HUES64 (cell line): ENCODE results near the gene OFD1. TPM values are rescaled to one million over a fixed set of nuclear protein-coding genes. Genes with fewer than 3 reads are reported as not detected.

Source experiments
- H3K27ac ChIP-seq: 2 replicates; pipeline ENCODE4 v1.7.0; 2013; ENCODE audit warnings: low read depth, low read length, inconsistent platforms
- H3K27me3 ChIP-seq: 2 replicates; pipeline ENCODE4 v1.6.1; 2013; ENCODE audit warnings: mild to moderate bottlenecking, low read length; ENCODE audit not compliant: insufficient read depth
- H3K36me3 ChIP-seq: 2 replicates; pipeline ENCODE4 v1.6.1; 2013; ENCODE audit warnings: mild to moderate bottlenecking, low read length; ENCODE audit not compliant: insufficient read depth
- H3K4me1 ChIP-seq: 2 replicates; pipeline ENCODE4 v1.6.1; 2013; ENCODE audit warnings: mild to moderate bottlenecking, low read length, moderate library complexity; ENCODE audit not compliant: insufficient read depth
- H3K4me3 ChIP-seq: 2 replicates; pipeline ENCODE4 v1.5.1; 2013; ENCODE audit warnings: mild to moderate bottlenecking, low read length, moderate library complexity
- H3K9ac ChIP-seq: 2 replicates; pipeline ENCODE4 v1.6.1; 2013; ENCODE audit warnings: mild to moderate bottlenecking, low read depth, low read length
- H3K9me3 ChIP-seq: 2 replicates; pipeline ENCODE4 v1.6.1; 2013; ENCODE audit warnings: low read depth, low read length; ENCODE audit not compliant: insufficient read depth
- WGBS: fragments of 150-250, 120-280 bp; methylation state at CpG from one replicate; pipeline ENCODE4 v1.1.7; 2013; ENCODE audit warnings: missing lambda C conversion rate; 5-methylcytosine and 5-hydroxymethylcytosine counted together
- polyA plus RNA-seq, 2 experiments: library from polyadenylated mRNA; stranded (reverse); fragments of 50-300 nt; gene quantifications; one replicate each; pipeline ENCODE4 v1.2.3, GENCODE V29; 2013

OFD1 gene, protein sequence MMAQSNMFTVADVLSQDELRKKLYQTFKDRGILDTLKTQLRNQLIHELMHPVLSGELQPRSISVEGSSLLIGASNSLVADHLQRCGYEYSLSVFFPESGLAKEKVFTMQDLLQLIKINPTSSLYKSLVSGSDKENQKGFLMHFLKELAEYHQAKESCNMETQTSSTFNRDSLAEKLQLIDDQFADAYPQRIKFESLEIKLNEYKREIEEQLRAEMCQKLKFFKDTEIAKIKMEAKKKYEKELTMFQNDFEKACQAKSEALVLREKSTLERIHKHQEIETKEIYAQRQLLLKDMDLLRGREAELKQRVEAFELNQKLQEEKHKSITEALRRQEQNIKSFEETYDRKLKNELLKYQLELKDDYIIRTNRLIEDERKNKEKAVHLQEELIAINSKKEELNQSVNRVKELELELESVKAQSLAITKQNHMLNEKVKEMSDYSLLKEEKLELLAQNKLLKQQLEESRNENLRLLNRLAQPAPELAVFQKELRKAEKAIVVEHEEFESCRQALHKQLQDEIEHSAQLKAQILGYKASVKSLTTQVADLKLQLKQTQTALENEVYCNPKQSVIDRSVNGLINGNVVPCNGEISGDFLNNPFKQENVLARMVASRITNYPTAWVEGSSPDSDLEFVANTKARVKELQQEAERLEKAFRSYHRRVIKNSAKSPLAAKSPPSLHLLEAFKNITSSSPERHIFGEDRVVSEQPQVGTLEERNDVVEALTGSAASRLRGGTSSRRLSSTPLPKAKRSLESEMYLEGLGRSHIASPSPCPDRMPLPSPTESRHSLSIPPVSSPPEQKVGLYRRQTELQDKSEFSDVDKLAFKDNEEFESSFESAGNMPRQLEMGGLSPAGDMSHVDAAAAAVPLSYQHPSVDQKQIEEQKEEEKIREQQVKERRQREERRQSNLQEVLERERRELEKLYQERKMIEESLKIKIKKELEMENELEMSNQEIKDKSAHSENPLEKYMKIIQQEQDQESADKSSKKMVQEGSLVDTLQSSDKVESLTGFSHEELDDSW
- polyA plus RNA-seq (2013, experiment 1 of 2): 15.6 TPM
- 16.0 TPM for polyA plus RNA-seq (2013, experiment 2 of 2)

DNA sequence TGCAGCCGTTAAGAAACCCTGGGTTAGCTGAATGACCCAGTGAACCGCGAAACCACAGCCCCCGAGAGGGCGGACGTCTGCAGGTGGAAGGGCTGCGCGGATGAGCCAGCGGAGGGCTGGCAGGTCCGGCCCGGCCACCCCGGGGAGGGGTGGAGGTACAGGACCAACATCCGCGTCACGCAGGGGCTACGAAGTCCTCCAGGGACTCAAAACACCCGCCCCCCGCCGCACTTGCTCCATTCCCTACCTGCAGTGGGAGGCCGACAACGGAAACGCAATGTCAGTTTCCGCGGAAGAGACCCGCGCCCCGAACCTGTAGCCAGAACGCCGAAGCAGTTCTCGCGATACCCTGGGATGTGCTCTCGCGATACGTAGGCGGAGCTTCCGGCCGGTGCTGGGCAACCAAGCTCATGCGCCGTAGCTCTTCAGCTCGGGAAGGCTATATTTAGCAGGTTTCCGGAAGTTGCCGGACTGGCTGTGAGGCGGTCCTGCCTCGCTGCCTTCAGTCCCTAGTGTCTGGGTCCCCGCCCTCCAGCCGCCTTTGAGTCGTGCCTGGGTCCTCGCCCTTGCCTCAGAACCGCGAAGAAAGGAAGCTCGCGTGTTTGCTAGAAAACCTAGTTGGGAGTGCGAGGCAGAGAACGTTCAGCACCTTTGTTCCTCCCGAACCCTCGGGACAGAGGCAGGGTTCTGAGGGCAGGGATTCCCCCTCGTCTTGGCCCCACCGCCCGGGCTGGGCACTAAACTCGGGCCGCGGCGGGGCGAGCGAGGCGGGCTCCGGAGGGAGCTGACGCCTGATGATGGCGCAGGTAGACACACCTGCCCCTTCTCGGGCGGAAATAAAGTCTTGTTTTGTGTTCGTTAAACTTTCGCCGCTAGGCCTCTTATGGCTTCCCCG lies at the start of gene OFD1, which contains the start of gene TRAPPC2:
OFD1 (plus strand) TSS at position 471 of the 895 bp plus-strand sequence; CDS start at position 795, 324 bp downstream.
TRAPPC2 (minus strand) TSS at position 343 of the 895 bp plus-strand sequence. CDS start 14,657 bp downstream, outside the sequence.
- peak within 1 kb of the TSS; percentile 98 for H3K9ac ChIP-seq
- WGBS: under 1% methylated on average over 75 of the region's 75 CpGs
- no peaks in the 10 kb centered on the region for H3K27me3 ChIP-seq
- H3K27ac ChIP-seq: peak within 1 kb of the TSS; percentile 99
- H3K4me1 ChIP-seq: peaks cover 4% of the 10 kb centered on the region; the same call in 1 of the 2 replicates
- peak within 1 kb of the TSS; percentile 100 for H3K4me3 ChIP-seq
- H3K9me3 ChIP-seq: no peaks in the 10 kb centered on the region
- peaks cover 39% of the 10 kb centered on the region for H3K36me3 ChIP-seq

DNA sequence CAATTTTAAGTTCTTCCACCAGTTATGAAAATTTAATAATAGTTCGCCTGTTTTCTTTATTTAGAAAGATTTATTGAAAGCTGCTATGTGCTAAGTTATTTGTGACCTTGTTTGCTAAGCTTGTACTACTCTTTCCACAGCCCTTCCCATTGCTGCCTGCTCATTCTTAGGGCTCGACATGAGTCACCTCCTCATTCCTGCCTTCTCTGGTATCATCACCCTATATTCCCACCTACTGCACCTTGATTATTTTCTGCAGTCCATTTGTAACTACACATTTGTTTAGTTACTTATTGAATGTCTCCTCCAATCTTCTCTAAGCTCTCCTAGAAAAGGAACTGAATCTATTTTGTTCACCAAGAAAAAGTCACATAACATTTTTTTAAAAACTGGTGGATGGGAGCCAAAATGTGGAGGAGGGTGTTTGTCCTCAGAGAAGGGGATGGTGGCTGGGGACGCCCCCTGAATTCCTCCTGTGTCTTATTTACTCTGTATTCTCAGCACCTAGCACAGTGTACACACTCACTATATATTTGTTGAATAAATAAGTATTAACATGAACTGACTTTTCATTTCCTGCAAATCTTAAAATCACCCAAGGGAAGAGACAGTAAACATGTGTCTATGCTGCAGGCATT lies 49.3 kb upstream of the OFD1 start:
- 86% methylated on average over 1 of the region's 3 CpGs for WGBS
- Histone ChIP-seq H3K36me3 (no peaks in the 10 kb centered on the region), H3K27me3 (peaks cover 13% of the 10 kb centered on the region), H3K4me3 (no peak overlapping the region), H3K4me1 (no peaks in the 10 kb centered on the region), H3K9ac (no peak overlapping the region), H3K9me3 (no peaks in the 10 kb centered on the region), H3K27ac (no peak overlapping the region)

DNA sequence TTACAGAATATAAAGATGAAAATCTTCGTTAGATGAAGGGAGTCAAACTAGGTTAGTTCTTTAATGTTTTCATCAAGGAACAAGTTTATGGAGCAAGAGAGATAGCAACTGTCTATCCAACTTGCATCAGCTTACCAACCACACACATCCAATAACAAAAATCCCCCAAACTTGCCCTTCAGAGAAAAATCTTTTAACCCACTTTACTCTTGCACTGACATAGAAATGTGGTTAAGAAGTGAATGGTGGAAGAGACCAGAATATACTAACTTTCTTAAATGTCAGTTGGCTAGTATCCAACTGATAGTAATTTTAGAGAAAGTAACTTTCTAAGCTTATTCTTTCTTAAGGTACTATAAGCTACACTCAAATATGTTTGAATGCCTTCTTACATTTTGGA lies 47.3 kb upstream of the OFD1 start:
- Histone ChIP-seq H3K9ac (no peak overlapping the region), H3K9me3 (no peaks in the 10 kb centered on the region), H3K27me3 (peaks cover 13% of the 10 kb centered on the region), H3K36me3 (no peaks in the 10 kb centered on the region), H3K4me3 (no peak overlapping the region), H3K4me1 (peaks cover 5% of the 10 kb centered on the region; the same call in 1 of the 2 replicates), H3K27ac (no peak overlapping the region)
- WGBS: 100% methylated on average over 1 of the region's 1 CpG

DNA sequence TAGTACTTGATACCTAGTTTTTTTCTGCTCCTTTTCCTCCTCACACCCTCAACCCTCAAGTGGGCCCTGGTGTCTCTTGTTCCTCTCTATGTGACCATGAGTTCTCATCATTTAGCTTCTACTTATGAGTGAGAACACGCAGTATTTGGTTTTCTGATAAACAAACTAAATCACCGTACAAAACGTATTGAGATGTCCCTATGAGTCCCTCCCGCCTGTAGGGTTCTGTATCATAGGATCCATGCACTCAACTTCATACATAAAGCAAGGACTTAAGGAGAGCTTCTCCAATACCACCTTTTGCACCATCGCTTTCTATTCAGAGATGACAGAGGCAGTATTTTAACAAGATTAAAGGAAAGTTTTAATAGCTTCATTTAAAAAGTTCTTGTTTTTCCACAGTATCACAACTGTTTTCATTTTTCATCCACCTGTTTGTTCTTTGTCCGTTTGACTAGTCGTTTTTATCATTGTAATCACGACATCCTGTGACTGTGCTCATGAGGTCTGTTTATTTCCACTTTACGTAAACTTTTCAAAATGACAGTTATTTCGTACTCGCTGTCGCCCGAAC lies 46.1 kb upstream of the OFD1 start:
- peaks cover 17% of the 10 kb centered on the region for H3K4me1 ChIP-seq
- peaks cover 13% of the 10 kb centered on the region for H3K27me3 ChIP-seq
- WGBS: 19% methylated on average over 12 of the region's 13 CpGs
- H3K4me3 ChIP-seq: peak overlapping the region; percentile 98
- no peak overlapping the region for H3K9ac ChIP-seq
- no peaks in the 10 kb centered on the region for H3K9me3 ChIP-seq
- H3K36me3 ChIP-seq: no peaks in the 10 kb centered on the region
- H3K27ac ChIP-seq: no peak overlapping the region

DNA sequence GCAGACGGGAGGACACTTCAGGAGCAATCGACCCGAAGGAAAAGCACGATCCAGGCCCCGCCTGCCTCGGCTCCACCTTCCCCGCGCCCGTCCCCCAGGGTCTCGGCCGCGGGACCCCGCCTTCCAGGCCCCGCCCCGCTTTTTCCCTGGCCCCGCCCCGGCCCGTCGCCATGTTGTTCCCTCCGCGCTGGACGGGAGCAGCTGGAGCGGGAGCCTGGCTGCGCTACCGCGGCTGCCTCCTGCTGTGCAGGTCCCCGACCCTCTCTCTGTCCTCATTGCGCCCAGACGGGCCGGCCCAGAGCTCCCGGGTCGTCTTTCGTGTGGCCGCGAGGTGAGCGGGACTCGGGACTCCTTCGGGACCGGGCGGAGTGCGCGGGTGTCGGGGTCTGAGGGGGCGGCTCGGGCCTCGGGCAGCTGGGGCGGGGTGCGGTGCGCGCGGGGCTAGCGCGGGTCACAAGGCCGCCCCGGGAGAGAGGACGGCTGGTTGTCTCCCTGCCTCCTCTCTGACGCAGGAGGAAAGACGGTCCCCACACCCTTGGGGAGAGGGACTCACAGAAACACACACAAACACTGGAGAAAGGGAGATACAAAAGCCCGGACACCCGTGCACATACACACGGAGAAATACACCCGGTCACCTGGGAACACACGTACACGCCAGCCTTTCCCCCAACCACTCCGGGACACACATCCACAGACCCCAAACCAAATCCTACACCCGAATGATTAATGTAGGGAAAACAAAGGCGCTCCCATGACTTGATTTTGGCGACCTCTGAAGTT lies 45.4 kb upstream of the OFD1 start, which contains the start of gene RAB9A:
RAB9A (plus strand) TSS at position 171 of the 783 bp plus-strand sequence. CDS start 19,619 bp downstream, outside the sequence.
- Histone ChIP-seq H3K27ac (peak within 1 kb of the TSS; percentile 81), H3K36me3 (no peaks in the 10 kb centered on the region), H3K4me1 (peaks cover 21% of the 10 kb centered on the region), H3K4me3 (peak within 1 kb of the TSS; percentile 98), H3K9me3 (no peaks in the 10 kb centered on the region), H3K9ac (peak within 1 kb of the TSS; percentile 94), H3K27me3 (peaks cover 13% of the 10 kb centered on the region)
- under 1% methylated on average over 65 of the region's 68 CpGs for WGBS

DNA sequence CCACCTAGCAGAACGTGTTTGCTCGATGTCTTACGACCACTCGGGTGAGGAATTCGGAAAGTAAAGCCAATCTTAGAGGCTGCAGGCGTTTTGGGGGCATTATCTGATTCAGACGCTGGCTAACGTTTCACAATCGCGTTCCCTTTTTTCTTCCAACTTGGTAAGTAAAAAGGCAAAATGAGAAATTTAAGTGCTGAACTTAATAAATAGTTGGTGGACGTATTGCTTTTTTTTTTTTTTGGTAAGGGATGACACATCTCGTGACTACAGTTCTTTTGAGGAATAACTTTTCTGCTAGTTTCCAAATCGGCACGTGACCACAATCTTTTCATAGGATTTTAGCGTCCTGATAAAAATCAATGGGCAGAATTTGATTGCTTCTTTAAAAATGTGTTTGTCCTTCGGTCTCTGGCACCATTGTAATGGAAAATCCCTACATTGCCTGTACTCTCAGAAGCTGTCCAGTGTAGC lies 44.8 kb upstream of the OFD1 start:
- peak overlapping the region; percentile 81; the same call in 1 of the 2 replicates for H3K27ac ChIP-seq
- H3K4me1 ChIP-seq: peaks cover 25% of the 10 kb centered on the region
- WGBS: under 1% methylated on average over 15 of the region's 16 CpGs

DNA sequence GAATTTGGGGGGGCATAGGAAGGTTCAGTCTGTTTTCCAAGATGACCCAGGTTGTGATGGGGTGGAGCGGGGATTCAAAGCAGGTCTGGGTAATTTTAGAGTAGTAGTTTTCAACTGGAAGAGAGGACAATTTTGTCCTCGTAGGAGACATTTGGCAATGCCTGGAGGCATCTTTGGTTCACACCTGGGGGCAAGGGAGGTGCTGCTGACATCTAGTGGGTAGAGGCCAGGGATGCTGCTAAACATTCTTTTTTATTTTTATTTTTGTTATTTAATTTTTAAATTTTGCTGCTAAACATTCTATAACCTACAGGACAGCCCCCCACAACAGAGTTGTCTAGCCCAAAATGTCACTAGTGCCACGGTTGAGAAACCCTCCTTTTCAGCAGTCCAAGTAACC lies 43.7 kb upstream of the OFD1 start:
- 69% methylated on average over 3 of the region's 3 CpGs for WGBS
- H3K4me1 ChIP-seq: peaks cover 30% of the 10 kb centered on the region
- peaks cover 13% of the 10 kb centered on the region for H3K27me3 ChIP-seq
- no peak overlapping the region for H3K9ac ChIP-seq
- H3K4me3 ChIP-seq: peak overlapping the region; percentile 98
- H3K27ac ChIP-seq: no peak overlapping the region
- H3K36me3 ChIP-seq: no peaks in the 10 kb centered on the region
- H3K9me3 ChIP-seq: no peaks in the 10 kb centered on the region

More for the DNA sequence above, 44.8 kb upstream of the OFD1 start:
- Histone ChIP-seq H3K9ac (peak overlapping the region; percentile 94), H3K9me3 (no peaks in the 10 kb centered on the region), H3K4me3 (peak overlapping the region; percentile 98), H3K27me3 (peaks cover 13% of the 10 kb centered on the region), H3K36me3 (no peaks in the 10 kb centered on the region)

DNA sequence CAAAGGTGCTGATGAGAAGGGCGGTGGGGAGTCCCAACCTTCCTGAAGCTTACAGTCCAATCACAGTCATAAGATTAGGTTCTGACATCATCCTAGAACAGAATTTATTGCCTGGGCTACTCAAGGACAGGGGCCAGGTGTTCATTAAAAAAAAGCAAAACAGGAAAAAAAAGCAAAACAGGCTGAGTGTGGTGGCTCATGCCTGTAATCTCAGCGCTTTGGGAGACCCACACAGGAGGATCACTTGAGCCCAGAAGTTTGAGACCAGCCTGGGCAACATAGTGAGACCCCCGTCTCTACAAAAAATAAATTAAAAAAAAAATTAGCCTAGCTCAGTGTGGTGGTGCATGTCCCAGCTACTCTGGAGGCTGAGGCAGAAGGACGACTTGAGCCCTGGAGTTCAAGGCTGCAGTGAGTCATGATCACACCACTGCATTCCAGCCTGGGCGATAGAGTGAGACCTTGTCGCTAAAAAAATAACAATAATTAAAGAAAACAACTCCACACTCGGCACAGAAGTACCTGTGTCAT lies 42.6 kb upstream of the OFD1 start:
- WGBS: 89% methylated on average over 6 of the region's 7 CpGs
- H3K9me3 ChIP-seq: no peaks in the 10 kb centered on the region
- H3K36me3 ChIP-seq: no peaks in the 10 kb centered on the region
- H3K4me3 ChIP-seq: no peak overlapping the region
- H3K9ac ChIP-seq: no peak overlapping the region
- H3K27ac ChIP-seq: no peak overlapping the region
- H3K4me1 ChIP-seq: peaks cover 30% of the 10 kb centered on the region
- peaks cover 13% of the 10 kb centered on the region for H3K27me3 ChIP-seq

DNA sequence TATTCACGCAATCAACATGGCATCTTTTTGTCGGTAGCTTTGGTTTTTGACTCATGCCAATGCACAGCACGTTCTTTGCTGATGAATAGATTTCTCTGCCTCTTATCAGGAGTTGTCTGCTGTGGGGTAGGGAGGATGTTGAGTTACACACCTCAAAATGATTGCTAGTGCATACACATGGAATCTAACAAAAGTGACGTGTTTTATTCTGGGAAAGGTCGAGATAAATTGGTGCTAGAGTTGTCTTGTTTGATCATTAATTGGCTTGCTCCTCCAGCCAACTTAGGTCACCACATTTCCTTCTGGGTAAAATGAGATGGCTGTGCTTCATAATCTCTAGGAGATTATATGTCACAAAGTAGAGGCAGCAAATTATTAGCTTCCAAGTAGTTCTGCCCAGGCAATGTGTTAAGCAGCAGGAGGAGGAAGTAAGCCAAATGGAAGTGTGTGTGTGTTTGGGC lies 41.7 kb upstream of the OFD1 start:
- peaks cover 30% of the 10 kb centered on the region for H3K4me1 ChIP-seq
- 78% methylated on average over 5 of the region's 5 CpGs for WGBS
- no peak overlapping the region for H3K9ac ChIP-seq

More for the DNA sequence above, 41.7 kb upstream of the OFD1 start:
- peaks cover 7% of the 10 kb centered on the region for H3K27me3 ChIP-seq
- H3K9me3 ChIP-seq: no peaks in the 10 kb centered on the region
- H3K4me3 ChIP-seq: no peak overlapping the region
- H3K36me3 ChIP-seq: no peaks in the 10 kb centered on the region
- no peak overlapping the region for H3K27ac ChIP-seq
